NCI-H2227 (cell line): ENCODE measurements around the gene DMAC2.
"Not testable (repeated sequence)": the region's sequence is repeated elsewhere in the genome, so short reads cannot be mapped to it uniquely, and the experiment has no call there.

Experiments
- DNase-seq: peaks from one replicate; lab custom pipeline; 2025; ENCODE audit not compliant: unreplicated experiment; lab: John Stamatoyannopoulos, UW

The DMAC2 gene

DNA sequence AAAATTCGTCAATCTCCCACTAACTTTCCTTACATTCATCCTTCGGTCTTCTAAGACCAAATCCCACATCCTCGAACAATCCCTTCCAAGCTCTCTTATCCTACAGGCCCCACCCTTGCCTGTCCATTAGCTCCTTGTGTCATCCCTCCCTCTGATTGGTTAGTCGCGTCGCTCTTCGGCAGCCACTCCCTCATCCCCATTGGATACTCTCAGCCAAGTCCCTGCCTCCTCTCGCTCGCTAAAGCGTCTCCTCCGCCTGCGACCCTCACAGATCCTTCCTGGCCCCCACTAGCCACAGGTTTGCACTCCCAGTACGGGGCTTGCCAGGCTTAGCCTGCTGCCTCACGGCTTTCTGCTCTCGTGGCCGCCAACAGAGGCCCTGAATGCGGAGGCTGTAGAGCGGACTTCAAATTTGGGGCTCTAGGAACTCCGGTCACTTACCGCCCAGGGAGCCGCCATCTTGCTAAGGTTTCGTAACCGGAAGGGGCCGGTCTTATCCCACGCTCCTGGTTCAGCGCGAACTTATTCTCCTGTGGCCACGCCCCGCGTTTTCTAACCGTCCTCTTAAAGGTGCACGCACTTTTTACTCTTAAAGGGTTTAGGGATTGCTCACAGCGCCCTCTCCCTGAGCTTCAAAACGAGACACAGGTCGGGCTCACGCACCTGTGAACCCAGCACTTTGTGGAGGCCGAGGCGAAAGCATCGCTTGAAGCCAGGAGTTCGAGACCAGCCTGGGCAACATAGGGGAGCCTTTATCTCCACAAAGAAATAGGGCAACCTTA is at the start of gene DMAC2:
DMAC2 (minus strand) TSS at position 472 of the 782 bp plus-strand sequence; CDS start at position 459, 13 bp downstream.
- DNase-seq, result peak; percentile 100

- DNase-seq, result not testable (repeated sequence)
These were observed 47.2 kb upstream of the DMAC2 start for GRCh38 chr19:41486953-41487352.

GRCh38 chr19:41484822-41485221 is 45.1 kb upstream of the DMAC2 start:
- DNase-seq, result no peak

DNA sequence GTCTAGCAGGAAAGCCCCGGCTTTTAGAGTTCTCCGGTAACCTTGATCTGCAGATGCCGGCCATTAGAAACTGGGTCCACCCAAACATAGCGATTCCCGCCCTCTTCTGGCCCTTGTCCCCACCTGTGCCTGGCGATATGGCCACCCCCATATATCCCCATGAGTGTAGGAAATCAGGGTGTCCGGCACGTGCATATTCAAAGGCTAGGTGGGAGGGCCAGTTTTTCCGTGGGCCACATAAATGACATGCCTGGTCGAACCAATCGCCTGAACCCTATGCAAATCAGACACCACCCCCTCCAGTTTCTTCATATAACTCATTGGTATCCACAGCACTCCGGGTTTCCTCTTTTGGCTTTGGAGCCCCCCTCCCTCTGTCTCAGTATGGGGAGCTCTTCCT is 40.6 kb upstream of the DMAC2 start:
- no peak for DNase-seq

GRCh38 chr19:41479757-41480191 is 40.1 kb upstream of the DMAC2 start:
- DNase-seq, result peak; percentile 56

- no peak for DNase-seq
These were observed 39.4 kb upstream of the DMAC2 start for GRCh38 chr19:41478875-41479756.

DNA sequence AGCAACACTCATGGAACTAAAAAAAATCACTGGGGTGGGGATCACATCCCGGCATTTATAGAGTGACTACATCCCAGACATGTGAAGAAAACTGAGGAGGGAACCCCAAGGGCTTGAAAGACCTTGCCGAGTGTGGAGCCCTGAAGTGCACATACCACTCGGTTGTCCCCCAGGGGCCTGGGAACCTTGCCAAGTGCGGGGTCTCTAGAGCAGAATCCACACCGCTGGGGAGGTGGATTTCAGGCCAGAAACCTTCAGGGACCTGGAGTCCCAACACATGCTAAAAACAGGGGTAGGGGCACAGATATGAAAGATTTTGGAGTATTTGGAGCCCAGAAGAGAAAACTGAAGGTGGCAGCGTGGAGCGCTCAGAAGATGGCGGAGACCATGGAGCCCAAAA is 38.5 kb upstream of the DMAC2 start:
- no peak for DNase-seq

GRCh38 chr19:41476583-41476982 is 36.9 kb upstream of the DMAC2 start:
- no peak for DNase-seq

GRCh38 chr19:41463257-41464256 is 23.8 kb upstream of the DMAC2 start:
- not testable (repeated sequence) for DNase-seq

GRCh38 chr19:41462497-41462896 is 22.8 kb upstream of the DMAC2 start:
- no peak for DNase-seq

- DNase-seq, result no peak
These were observed 17.5 kb upstream of the DMAC2 start for GRCh38 chr19:41457241-41457640.

DNA sequence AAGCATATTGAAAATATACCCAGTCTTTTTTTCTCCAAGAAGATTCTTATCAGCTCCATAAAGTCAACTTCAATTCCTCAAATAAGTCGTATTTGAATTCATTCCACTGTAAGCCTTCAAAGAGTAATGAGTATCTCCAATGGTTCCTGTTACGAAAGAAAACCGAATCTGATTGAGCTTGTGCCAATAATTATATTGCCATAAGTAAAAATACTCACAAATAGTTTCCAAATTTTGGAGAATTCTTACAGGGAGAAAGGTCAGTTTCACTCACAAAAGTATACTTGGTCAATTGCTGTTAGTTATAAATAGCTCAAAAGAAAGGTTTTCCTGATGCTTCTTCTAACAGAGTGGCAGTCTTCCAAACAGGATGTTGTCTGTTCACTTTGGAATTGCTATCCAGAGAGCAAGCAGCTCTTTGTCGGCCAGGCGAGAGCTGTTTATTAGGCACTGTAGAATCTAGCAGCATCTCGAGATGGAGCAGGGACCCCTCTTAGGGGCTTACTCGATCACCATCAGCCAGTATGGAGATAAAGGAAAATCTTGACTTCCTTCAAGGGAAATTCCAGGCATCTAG is 16.7 kb upstream of the DMAC2 start:
- no peak for DNase-seq

DNA sequence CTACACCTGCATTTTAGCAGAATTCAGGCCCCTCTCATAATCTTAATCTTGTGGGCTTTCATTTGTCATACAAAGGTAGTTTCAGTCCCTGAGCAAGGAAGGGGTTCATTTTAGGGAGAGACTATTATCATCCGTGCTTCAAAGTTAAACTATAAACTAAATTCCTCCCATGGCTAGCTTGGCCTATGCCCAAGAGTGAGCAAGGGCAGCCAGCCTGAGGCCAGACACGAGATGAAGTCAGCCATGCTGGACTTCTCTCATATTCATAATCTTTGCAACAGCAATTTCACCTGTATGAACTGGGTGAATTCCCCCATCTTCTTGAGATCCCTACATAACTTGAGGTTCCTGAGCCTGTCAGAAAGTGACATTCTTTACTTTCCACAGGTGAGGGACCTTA is 16.2 kb upstream of the DMAC2 start:
- DNase-seq, result no peak

DNA sequence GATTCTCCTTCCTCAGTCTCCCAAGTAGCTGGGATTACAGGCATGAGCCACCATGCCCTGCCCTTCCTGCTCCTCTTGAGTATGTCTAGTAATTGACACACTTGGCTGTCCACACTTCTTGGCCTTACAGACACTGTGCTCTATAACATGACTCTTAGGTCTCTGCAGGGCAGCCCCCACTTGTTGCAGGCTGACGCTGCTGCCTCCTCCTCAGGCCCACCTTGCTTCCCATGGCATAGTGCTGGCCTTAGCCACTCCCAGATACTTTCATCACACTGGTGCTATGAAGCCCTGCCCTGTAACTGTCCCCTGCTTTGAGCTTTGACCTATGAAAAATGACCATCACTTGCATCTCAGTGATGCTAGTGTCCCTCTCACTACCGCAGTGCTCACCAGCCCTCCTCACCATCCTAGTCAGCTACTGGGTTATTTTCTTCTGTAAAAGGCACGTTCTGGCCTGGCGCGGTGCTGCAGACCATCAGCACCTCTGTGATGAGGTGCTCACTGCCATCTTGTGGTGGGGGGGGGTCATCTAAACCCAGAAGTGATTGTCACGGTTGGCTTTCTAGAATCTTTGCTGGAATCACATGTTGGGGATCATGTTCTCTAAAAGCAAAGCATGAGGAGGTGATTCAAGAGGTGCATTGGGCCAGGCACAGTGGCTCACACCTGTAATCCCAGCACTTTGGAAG is 13.0 kb upstream of the DMAC2 start:
- no peak for DNase-seq

DNA sequence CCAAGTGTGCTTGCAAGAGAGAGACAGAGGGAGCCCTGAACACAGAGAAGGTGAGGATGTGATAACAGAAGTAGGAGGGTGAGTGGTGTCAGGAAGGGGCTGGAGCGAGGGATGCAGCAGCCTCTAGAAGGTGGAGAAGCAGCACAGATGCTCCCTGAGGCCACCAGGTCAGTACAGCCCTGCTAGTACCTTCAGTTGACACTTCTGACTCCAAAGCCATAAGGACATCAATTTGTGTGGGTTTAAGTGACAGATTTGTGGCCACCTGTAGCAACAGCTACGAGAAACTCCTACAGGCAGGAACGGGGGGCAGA is 10.1 kb upstream of the DMAC2 start:
- no peak for DNase-seq

DNA sequence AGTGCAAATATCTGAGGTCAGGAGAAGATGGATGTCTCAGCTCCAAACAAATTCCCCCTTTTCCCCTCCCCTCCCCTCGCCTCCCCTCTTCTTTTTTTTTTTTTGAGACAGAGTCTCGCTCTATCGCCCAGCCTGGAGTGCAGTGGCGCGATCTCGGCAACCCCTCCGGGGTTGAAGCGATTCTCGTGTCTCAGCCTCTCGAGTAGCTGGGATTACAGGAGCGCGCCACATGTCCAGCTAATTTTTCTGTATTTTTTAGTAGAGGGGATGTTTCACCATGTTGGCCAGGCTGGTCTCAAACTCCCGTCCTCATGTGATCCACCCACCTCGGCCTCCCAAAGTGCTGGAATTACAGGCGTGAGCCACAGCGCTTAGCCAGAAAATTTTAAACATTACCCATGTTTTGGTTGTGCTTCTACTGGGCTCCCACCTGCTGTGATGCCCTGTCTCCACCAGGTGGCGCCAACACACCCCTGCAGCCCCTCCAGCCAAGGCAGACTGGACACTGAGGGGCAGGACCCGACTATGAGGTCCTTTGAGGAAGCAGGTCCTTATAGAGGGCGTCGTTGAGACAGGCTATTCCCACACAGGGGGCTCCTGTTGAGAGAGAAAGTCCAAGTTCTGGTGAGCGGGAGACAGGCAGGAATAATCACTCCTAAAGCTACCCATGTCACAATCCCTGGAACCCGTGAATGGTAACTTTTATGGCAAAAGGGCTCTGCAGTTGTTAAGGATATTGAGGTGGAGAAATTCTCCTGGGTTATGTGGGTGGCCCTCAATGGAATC is 9.6 kb upstream of the DMAC2 start:
- DNase-seq, result peak; percentile 88

- DNase-seq, result no peak
These were observed 8.1 kb upstream of the DMAC2 start for GRCh38 chr19:41447732-41448332.

GRCh38 chr19:41445575-41445974 is 5.9 kb upstream of the DMAC2 start:
- no peak for DNase-seq
